ENCODE results near the gene ZNF595.

- TF ChIP-seq EZH2 (IDR thresholded peaks at IDR 0.05; ENCODE audit: insufficient read depth, poor library complexity, severe bottlenecking) (no peak), EZH2phosphoT487 (IDR thresholded peaks at IDR 0.05; ENCODE audit: insufficient read depth, low read depth) (no peak)
Observed at GRCh38 chr4:124275-125081, 71.4 kb downstream of the ZNF595 start, which contains the start of gene ZNF718.
